Natural killer cell (primary cell): ENCODE measurements around the gene INHBB. TPM values are rescaled to one million over a fixed set of nuclear protein-coding genes. Genes with fewer than 3 reads are reported as not detected.
A peak's percentile ranks its signal among the peaks of the same experiment; 100 is the strongest.

Experiments
- ATAC-seq, 3 donors: fragments of 150-1000 bp in 2 of 3; fragments of 200-7000 bp in 1 of 3; cut with Tn5 transposase; 1 replicate in 1 of 3; 2 replicates in 2 of 3; pipeline ENCODE4 v1.10.0; 2021; ENCODE audit warnings: mild to moderate bottlenecking in 2 of 3, moderate library complexity in 2 of 3
- DNase-seq, 2 donors: peaks; one replicate each; pipeline versions ENCODE4 v3.0.0 to v3.0.0-alpha.2; 2013 to 2021; ENCODE audit warnings: mixed read lengths in 1 of 2
- H3K27ac ChIP-seq: one replicate; pipeline ENCODE4 v1.5.1; 2013; ENCODE audit warnings: mild to moderate bottlenecking, low read length
- H3K27me3 ChIP-seq: one replicate; pipeline ENCODE4 v1.6.1; 2013; ENCODE audit warnings: low read length; ENCODE audit not compliant: control insufficient read depth, insufficient read depth
- H3K36me3 ChIP-seq: one replicate; pipeline ENCODE4 v1.6.1; 2013; ENCODE audit warnings: low read length; ENCODE audit not compliant: control insufficient read depth, insufficient read depth
- H3K4me1 ChIP-seq: one replicate; pipeline ENCODE4 v1.6.1; 2013; ENCODE audit warnings: low read length; ENCODE audit not compliant: control insufficient read depth, insufficient read depth
- H3K4me3 ChIP-seq: one replicate; pipeline ENCODE4 v1.5.1; 2013; ENCODE audit warnings: low read length
- H3K9me3 ChIP-seq: one replicate; pipeline ENCODE4 v1.6.1; 2013; ENCODE audit warnings: low read length; ENCODE audit not compliant: control insufficient read depth, insufficient read depth
- H3K27ac Mint-ChIP-seq, 2 donors: one replicate each; pipeline ENCODE4 v1.8.0; 2022; ENCODE audit warnings: mild to moderate bottlenecking in 2 of 2, mixed read lengths in 2 of 2, moderate library complexity in 1 of 2
- H3K27me3 Mint-ChIP-seq, 2 donors: one replicate each; pipeline ENCODE4 v1.8.0; 2022; ENCODE audit warnings: low read depth in 2 of 2, mixed read lengths in 2 of 2
- H3K36me3 Mint-ChIP-seq: one replicate; pipeline ENCODE4 v1.8.0; 2022; ENCODE audit warnings: mixed read lengths
- H3K4me1 Mint-ChIP-seq, 2 donors: one replicate each; pipeline ENCODE4 v1.8.0; 2022; ENCODE audit warnings: mixed read lengths in 2 of 2
- H3K4me3 Mint-ChIP-seq: one replicate; pipeline ENCODE4 v1.8.0; 2022; ENCODE audit warnings: mild to moderate bottlenecking, moderate library complexity, mixed read lengths
- H3K9me3 Mint-ChIP-seq, 2 donors: one replicate each; pipeline ENCODE4 v1.8.0; 2022; ENCODE audit warnings: mixed read lengths in 2 of 2
- WGBS: methylation state at CpG from one replicate; pipeline ENCODE4 v1.1.7; 2013; ENCODE audit warnings: missing lambda C conversion rate; ENCODE audit not compliant: insufficient coverage; 5-methylcytosine and 5-hydroxymethylcytosine counted together
- intact Hi-C: fragments of 100-400 bp; cut with micrococcal nuclease; formaldehyde crosslinking; loops from one replicate; pipeline ENCODE4 v1.14.2; 2022
- total RNA-seq, 4 donors: library from RNA; stranded (reverse); fragments of 120-200 nt in 1 of 4; gene quantifications; one replicate each; pipeline versions ENCODE4 v1.2.3 to v1.2.4, GENCODE V29; 2013 to 2022
- TF ChIP-seq, protein P1 (sequence below): fragments of 200-600 bp; IDR thresholded peaks from one replicate; pipeline ENCODE4 v1.8.0; 2022; ENCODE audit warnings: antibody characterized with exemption

The INHBB gene
- total RNA-seq, 3 donors from 2014 or later (not counting 1 experiment from before 2014, with no cell fraction given) = 0.07 to 0.10 TPM; not detected in 1

- Mint-ChIP-seq H3K4me1 (peaks cover 11 to 23% of the 10 kb centered on the region in 2 donors), H3K9me3 (no peaks in the 10 kb centered on the region), H3K4me3 (no peak overlapping the region), H3K27ac (peak overlapping the region in 1 of 2 donors; percentile 3), H3K27me3 (no peaks in the 10 kb centered on the region), H3K36me3 (peaks cover 6% of the 10 kb centered on the region)
- ATAC-seq = no peak
- H3K9me3 ChIP-seq = no peaks in the 10 kb centered on the region
- intact Hi-C loops = no loop called here
- 70% methylated on average over 6 of the region's 6 CpGs for WGBS
- H3K27me3 ChIP-seq = no peaks in the 10 kb centered on the region
- DNase-seq = no peak
- H3K4me1 ChIP-seq = no peaks in the 10 kb centered on the region
- TF ChIP-seq, protein P1, sequence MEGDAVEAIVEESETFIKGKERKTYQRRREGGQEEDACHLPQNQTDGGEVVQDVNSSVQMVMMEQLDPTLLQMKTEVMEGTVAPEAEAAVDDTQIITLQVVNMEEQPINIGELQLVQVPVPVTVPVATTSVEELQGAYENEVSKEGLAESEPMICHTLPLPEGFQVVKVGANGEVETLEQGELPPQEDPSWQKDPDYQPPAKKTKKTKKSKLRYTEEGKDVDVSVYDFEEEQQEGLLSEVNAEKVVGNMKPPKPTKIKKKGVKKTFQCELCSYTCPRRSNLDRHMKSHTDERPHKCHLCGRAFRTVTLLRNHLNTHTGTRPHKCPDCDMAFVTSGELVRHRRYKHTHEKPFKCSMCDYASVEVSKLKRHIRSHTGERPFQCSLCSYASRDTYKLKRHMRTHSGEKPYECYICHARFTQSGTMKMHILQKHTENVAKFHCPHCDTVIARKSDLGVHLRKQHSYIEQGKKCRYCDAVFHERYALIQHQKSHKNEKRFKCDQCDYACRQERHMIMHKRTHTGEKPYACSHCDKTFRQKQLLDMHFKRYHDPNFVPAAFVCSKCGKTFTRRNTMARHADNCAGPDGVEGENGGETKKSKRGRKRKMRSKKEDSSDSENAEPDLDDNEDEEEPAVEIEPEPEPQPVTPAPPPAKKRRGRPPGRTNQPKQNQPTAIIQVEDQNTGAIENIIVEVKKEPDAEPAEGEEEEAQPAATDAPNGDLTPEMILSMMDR = no peak
- H3K27ac ChIP-seq = no peak overlapping the region
- H3K36me3 ChIP-seq = no peaks in the 10 kb centered on the region
- H3K4me3 ChIP-seq = no peak overlapping the region
Observed at GRCh38 chr2:120303177-120303576, 42.8 kb upstream of the INHBB start.

- Histone ChIP-seq H3K4me3 (no peak overlapping the region), H3K36me3 (no peaks in the 10 kb centered on the region), H3K9me3 (no peaks in the 10 kb centered on the region), H3K4me1 (no peaks in the 10 kb centered on the region), H3K27me3 (no peaks in the 10 kb centered on the region), H3K27ac (no peak overlapping the region)
- H3K27me3 Mint-ChIP-seq = no peaks in the 10 kb centered on the region
- TF ChIP-seq, protein P1 = no peak
- no peaks in the 10 kb centered on the region for H3K9me3 Mint-ChIP-seq
- no peak overlapping the region for H3K27ac Mint-ChIP-seq
- WGBS = 94% methylated on average over 6 of the region's 6 CpGs
- DNase-seq (no peak), ATAC-seq (no peak)
- intact Hi-C loops = no loop called here
- no peaks in the 10 kb centered on the region for H3K36me3 Mint-ChIP-seq
- peaks cover 11 to 23% of the 10 kb centered on the region in 2 donors for H3K4me1 Mint-ChIP-seq
- no peak overlapping the region for H3K4me3 Mint-ChIP-seq
Observed at GRCh38 chr2:120305296-120305695, 40.6 kb upstream of the INHBB start.

DNA sequence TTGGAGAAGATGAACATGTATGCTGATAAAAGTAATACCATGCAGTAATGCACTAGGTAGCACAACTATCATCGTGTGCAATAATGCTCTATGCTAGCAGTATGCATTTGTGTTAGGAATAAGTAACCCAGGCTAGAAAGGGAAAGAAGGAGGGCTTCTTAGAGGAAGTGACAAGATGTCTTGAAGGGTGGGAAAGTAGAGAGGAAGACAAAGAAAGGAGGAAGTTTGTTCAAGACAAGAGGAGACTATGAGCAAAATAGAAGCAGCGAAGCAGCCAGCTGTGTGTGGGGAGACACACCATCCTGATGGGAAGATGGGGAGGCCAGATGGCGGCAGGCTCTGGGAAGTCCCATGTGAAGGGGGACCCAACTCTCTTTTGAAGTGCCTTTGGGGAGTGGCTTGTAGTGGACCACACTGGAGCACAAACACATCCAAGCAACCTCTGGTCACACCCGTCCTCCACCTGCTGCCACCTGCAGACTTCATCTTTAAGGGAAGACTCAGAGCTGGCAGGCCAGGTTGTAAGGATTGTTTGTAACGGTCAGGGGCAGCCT is 39.9 kb upstream of the INHBB start:
- Histone ChIP-seq H3K27me3 (no peaks in the 10 kb centered on the region), H3K4me3 (no peak overlapping the region), H3K27ac (no peak overlapping the region), H3K4me1 (no peaks in the 10 kb centered on the region), H3K36me3 (no peaks in the 10 kb centered on the region), H3K9me3 (no peaks in the 10 kb centered on the region)
- ATAC-seq = no peak
- Mint-ChIP-seq H3K9me3 (no peaks in the 10 kb centered on the region), H3K27me3 (no peaks in the 10 kb centered on the region), H3K4me1 (peaks cover 11 to 23% of the 10 kb centered on the region in 2 donors), H3K36me3 (no peaks in the 10 kb centered on the region), H3K27ac (no peak overlapping the region), H3K4me3 (no peak overlapping the region)
- intact Hi-C loops = no loop called here
- 91% methylated on average over 5 of the region's 5 CpGs for WGBS
- TF ChIP-seq, protein P1 = no peak
- no peak for DNase-seq

DNA sequence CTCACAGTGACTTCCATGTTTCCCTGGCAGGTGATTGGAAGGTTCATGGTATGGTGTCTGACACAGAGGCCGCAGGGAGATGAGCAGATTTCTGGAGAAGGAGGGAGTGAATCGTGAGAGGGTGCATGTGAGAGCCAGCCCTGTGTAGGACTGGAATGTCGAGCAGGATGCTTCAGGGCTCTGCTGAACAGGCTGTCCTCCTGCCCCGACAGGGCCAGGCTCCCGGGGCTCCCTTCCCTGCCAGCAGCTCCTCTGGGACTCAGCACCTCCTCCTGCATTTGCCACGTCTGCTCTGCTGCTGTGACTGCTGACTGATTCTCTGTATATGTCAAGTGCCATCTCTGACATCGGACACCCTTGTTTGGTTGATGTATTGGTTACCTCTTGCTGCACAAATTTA is 38.5 kb upstream of the INHBB start:
- Histone ChIP-seq H3K4me3 (no peak overlapping the region), H3K4me1 (no peaks in the 10 kb centered on the region), H3K27ac (no peak overlapping the region), H3K36me3 (no peaks in the 10 kb centered on the region), H3K9me3 (no peaks in the 10 kb centered on the region), H3K27me3 (no peaks in the 10 kb centered on the region)
- H3K4me3 Mint-ChIP-seq = no peak overlapping the region
- intact Hi-C loops = no loop called here
- H3K27me3 Mint-ChIP-seq = peaks cover 0 to 4% of the 10 kb centered on the region in 2 donors
- no peak overlapping the region for H3K27ac Mint-ChIP-seq
- H3K9me3 Mint-ChIP-seq = no peaks in the 10 kb centered on the region
- 80% methylated on average over 6 of the region's 7 CpGs for WGBS
- peaks cover 8 to 20% of the 10 kb centered on the region in 2 donors for H3K4me1 Mint-ChIP-seq
- ATAC-seq = no peak
- H3K36me3 Mint-ChIP-seq = no peaks in the 10 kb centered on the region
- DNase-seq = no peak
- TF ChIP-seq, protein P1 = no peak
